Putamen (tissue), 1 donor: Measurements from ENCODE around the gene UCHL3.

ENCODE experiments used
- DNase-seq: peaks from one replicate; pipeline ENCODE4 v3.0.0-alpha.2; 2016; ENCODE audit warnings: low spot score

UCHL3 gene

DNA sequence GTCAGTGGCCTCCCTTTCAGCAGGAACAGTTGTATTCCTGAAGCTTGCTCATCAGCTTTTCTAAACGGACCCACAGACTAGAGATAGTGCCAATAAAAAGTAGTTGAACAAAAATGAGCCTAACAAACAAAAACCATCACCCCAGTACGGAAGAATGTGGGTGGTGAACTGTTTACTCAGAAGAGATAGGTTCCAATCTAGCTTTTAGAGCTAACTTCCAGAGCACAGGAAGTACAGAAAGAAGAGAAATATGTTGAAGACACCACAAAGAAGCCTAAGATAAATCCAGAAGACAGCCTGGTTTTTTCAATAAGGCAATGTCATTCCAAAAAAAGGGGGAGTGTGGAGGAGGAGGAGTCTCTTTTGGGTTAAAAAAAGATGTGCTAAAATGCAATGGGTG is 83.7 kb downstream of the UCHL3 start:
- no peak for DNase-seq

DNA sequence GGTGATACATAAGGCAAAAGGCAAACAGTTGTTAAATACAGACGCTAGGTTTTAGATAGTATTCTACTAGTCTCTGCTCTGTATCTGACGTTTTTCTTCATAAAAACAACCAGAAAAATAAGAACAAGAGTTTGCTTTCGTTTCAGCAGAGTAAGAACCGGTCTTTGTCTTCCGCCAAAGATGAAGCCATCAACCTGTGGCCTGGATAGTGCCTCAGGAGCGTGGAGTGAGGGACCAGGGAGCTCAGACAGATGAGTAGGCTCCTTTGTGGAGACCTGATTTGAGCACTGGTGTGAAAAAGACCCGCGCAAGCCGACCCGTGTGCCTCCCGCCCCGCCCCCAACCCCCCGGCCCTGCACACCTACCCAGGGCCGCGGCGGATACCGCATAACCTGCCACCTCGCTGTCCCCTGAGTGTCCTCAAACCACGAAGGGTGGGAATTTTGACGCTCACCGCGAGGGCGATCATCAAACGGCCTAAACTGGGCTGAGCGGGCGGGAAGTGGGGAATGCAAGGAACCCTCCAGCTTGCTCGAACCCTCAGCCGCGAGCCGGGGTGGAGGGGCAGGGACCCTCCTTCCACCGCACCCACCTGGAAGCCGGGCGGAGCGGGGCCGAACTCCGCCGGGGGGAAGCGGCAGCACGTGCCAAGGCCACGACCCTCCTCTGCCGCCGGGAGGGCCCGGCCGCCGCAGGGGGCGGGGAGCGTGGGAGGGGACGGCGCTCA is 85.7 kb downstream of the UCHL3 start:
- no peak for DNase-seq

DNA sequence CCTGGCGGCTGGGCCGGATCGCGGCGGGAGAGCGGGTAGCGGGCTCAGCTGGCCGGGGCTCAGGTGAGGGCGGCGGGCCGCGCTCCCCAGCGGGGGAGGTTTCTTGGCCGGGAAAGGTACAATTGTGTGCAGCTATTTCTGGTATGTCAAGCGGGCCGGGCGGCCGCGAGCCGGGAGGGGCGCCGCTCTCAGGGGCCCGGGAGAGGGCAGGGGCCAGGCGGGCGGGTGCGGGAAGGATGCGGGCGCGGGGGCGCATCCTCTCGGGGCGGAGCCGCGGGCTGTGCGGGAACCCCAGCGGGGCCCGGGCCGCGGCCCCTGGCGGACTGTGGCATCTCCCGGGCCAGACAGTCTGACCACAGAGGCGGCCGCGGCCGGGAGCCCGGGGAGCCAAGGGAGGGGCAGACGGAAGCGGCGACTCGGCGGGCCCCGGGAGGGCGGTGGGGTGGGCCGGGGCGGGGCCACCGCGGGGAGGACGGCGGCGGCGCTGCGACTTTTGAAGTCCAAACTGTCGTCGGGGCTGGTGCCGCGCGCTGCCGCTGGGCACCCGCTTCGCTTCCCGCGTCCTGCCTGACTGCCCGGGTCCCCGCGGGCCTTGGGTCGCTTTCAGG is 86.3 kb downstream of the UCHL3 start, which contains the start of gene LMO7:
Gene LMO7 (plus strand): TSS at position 503 of the 608 bp plus-strand sequence. CDS start 328 bp downstream, outside the sequence.
- peak; percentile 10 for DNase-seq

DNA sequence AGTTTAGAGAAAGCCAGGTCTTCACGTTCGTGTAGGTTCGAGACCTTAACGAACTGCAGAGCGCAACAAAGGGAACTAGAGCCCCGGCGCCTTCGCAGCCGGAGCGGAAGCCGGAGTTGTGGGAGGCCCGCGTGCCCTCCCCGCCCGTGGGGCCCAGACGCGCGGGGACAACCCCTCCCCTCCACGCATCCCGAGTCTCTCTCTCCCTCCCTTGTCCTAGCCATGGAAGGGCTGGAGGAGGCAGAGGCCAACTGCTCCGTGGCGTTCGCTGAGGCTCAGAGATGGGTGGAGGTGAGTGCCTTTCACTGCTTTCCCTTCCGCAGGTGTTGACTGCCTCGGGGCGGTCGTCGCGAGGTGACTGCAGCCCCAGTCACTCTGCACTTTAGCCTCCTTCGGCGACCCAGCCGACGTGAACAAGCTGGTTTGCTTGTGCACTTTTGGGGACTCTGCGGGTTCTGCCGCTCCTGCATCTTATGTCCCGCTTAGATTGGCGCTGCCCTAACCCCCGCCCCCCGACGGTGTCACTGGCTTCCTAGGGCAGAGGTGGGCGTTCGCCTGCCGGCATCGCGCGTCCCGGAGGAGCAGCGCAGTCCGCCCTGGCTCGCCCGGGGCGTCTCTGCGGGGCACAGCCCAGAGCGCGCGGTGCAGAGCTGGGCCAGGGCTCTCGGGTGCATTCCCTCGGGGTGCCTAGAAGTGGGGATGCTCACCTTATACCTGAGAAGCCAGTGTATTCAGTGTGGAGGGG is 87.0 kb downstream of the UCHL3 start:
- peak; percentile 7 for DNase-seq

DNA sequence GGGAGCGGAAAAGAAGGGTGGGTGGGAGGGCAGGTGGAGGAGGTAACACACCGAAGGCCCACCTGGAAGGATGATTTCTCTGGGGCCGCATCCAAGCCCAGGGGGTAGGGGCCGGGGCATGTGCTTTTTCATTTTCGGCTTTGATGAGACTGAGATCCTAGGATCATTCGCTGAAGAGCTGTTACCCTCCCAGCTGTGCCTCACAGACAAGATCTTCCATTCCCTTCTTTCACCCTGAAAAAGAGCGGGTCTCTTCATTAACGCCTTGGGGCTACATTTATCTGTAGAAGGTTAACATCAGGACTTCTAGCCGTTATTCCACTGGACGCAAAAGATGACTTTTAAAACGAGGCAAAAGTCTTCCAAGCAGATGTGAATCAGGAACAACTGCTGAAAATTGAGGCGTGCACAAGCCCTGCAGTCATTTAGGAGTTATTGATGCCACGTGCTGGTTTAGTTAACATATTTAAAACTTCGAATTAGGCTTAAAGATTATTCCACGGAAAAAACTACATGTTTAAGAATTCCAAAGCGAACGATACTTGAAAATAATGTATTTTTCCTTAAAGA is 87.7 kb downstream of the UCHL3 start:
- DNase-seq: no peak

DNA sequence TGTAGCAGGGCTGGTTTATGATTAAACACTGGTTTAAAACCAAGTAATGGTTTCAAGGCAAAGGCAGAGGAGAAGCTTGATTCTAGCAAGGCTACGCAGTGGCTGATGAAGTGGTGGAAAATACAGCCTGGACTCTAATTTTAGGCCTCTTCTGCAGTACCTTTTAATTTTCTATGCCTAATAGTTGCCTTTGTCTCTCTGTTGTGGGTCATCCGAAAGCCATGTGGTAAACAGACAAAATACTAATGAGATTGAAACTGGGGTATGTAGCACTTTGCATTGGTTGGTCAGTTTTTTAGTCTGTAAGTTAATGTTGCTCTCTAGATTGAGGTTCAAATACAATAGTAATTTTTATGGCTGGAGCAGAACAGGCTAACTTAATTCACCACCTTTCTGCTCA is 89.9 kb downstream of the UCHL3 start:
- DNase-seq: no peak

DNA sequence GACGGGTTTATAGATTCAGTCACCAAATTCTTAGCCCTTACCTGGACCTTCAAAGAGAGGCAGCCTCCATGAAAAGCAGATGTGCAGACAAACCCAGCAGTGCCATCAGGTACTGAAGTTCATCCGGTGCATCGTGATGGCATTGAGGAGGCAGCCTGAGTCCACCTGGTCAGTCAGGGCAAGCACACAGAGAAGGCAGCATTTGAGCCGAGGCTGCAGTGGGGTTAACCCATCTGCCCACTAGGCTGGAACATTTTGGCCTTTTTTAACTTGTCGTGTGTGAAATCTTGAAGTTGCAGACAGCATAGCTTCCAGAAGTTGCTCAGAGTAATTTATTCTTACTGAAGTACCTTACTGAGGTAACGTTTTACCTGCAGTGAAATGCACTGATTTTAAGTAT is 91.4 kb downstream of the UCHL3 start:
- no peak for DNase-seq

DNA sequence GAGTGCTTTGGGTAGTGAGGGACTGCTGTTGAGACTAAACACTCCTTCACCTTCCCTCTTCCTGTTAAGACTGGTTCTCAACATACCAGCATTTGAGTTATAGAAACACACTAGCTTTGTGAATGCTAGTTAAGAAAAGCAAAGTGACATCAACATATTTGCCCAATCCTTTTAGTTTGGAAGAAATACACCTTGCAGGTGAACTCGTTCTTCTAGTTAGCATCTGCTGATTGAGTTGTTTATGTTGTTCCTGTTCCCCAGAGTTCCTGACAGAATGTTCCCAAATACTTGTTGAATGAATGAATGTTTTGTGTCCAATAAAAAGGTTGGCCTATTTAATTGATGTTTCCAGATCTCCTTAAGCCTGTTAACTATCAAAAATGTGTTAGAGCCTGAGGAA is 93.6 kb downstream of the UCHL3 start:
- no peak for DNase-seq

DNA sequence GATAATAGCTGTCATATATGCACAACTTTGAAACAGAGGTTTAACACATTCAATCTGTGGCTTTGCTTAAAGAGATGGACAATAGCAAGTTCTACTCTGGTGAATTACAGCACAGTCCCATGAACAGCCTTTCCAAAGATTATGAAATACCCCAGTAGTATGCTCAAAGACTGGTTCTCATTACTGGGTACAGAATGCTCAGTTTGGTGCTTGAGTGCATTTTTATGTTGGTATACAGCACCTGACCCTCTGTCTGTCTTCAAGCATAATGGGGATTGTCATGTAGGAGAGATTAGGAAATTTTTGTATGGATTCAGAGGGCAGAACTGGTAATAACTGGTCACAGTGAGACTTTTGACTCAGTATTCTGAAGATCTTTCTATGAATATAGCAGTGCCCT is 94.1 kb downstream of the UCHL3 start:
- no peak for DNase-seq

DNA sequence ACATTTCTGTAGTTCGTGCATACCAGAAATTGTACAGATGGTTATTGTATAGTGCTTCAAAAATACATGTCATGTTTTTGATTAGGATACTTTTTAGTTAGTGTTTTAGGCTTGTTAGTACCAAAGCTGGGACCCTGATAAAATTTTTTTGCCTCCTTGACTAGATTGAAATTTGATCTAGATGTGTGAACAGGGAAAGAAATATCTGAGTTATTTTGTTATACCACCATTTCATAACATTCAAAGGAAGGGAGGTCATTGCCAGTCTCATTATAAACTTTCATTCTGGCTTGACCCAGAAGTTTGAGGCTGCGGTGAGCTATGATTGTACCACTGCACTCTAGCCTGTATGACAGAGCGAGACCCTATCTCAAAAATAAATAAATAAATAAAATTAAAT is 95.5 kb downstream of the UCHL3 start:
- DNase-seq: no peak

DNA sequence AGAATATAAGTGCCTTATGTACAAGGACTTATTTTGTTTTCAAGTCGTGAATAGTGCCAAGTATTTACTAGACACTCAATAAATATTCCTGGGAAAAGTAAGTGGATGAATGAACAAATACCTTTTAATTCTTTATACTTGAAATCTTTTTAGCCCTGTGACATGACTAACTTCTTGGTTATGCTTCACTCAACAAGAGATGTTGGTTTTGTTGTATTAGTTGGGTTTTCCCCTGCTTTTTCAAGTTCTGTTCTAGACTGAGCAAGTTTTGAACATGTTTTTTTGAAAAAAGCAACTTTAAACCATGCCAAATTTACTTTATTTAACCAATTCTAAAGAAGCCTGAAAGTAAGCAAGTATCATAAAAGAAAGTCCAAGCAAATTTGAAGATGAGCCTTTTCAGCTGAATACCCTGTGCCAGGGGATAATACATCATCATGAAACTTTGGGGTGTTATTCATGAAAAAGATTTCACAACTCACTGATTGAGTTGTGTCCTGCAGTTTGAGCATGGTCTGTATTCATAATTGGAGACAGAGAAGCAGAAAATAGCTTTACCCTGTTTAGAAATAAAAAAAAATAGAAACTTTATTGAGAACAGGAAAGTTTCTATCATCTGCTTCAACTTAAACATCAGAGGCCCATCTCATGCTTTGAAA is 97.7 kb downstream of the UCHL3 start:
- no peak for DNase-seq

DNA sequence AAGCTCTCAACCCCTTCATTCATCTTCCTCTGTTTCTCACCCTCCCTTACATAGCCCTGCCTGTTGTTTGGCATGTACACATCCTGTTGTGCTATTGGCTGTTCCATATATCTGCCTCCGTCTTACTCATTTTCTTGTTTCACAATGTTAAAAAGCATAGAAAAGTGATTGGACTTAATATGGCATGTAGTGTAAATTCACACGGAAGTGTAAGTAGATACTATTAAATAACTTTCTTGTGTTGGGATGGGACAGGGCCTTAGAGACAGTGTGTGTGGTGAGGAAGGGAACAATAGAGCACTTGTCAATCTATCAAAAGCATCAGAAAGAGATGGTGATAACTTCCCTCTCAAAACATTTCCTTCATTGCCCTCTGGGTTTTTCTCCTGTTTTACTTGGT is 98.9 kb downstream of the UCHL3 start:
- no peak for DNase-seq

DNA sequence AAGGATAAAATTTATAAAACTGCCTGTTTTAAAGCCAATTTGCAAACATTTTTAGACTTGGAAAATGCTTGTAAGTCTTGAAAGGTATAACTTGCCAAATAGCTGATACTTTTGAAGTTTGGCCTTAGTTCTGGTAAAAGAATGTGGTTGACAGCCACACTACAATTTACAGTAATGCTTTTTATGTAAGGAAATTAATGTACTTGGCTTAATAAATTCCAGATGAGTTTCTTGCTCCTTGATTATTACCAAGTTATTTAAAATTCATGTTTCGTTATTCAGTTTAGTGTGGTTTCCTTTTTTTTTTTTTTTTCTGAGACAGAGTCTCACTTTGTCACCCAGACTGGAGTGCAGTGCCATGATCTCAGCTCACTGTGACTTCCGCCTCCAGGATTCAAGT is 101.4 kb downstream of the UCHL3 start:
- no peak for DNase-seq

DNA sequence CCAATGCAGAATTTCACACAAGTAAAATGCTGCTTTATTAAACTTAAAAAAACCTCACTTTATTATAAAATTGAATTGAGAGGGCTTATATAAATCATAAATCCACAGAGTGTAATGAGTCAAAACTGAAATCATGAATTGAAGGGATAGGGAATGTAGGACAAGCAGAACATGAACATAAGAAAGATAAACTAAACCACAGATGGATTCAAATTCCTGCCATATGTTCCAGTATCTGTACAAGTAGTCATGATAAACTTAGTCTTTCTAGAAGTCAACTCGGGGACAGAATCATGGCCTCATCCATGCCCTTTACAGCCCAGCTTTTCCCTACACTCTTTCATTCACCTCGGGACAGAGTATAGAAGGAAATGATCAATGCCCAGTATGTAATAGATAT is 103.1 kb downstream of the UCHL3 start:
- DNase-seq: no peak
